HepG2 (cell line): Measurements from ENCODE around the gene SDC1.

Experiments used
- BHLHE40 ChIP-seq: IDR thresholded peaks from 2 replicates; pipeline ENCODE4 v1.6.1; 2011; ENCODE audit warnings: low read length, improper control_type of control experiment
- CTCF ChIP-seq: sonication (generic); formaldehyde crosslinking; IDR thresholded peaks from 2 replicates; pipeline ENCODE4 v1.5.0; 2020; ENCODE audit warnings: mild to moderate bottlenecking, missing genetic modification reagents, moderate library complexity
- E2F1 ChIP-seq: sonication (generic); formaldehyde crosslinking; IDR thresholded peaks from 2 replicates; pipeline ENCODE4 v1.5.0; 2020; ENCODE audit warnings: missing genetic modification reagents
- GABPB1 ChIP-seq: IDR thresholded peaks from 2 replicates; pipeline ENCODE4 v1.6.1; 2016; ENCODE audit warnings: mild to moderate bottlenecking, missing genetic modification reagents, moderate library complexity, missing compliant biosample characterization
- NFATC3 ChIP-seq: sonication (generic); formaldehyde crosslinking; IDR thresholded peaks from 2 replicates; pipeline ENCODE4 v1.5.1; 2020; ENCODE audit warnings: mild to moderate bottlenecking, missing genetic modification reagents
- ONECUT2 ChIP-seq: sonication (generic); formaldehyde crosslinking; IDR thresholded peaks from 2 replicates; pipeline ENCODE4 v1.4.0; 2020; ENCODE audit warnings: missing genetic modification reagents
- REST ChIP-seq, 2 experiments: IDR thresholded peaks; 2 replicates each; pipeline ENCODE4 v1.6.1; 2011 to 2012; ENCODE audit warnings: low read length in 2 of 2, borderline replicate concordance in 1 of 2, low read depth in 1 of 2, mild to moderate bottlenecking in 1 of 2, moderate library complexity in 1 of 2
- SOX13 ChIP-seq, 3 experiments: fragments of 450-650 bp in 1 of 3; sonication (generic) in 1 of 3; formaldehyde crosslinking in 1 of 3; IDR thresholded peaks in 2 of 3; conservative IDR thresholded peaks in 1 of 3; 2 replicates each; pipeline versions ENCODE4 v1.5.0 to v1.6.1; 2016 to 2020; ENCODE audit warnings: antibody characterized with exemption in 1 of 3, mild to moderate bottlenecking in 1 of 3, missing compliant biosample characterization in 1 of 3, missing genetic modification reagents in 1 of 3, moderate library complexity in 1 of 3
- ZNF10 ChIP-seq: sonication (generic); formaldehyde crosslinking; IDR thresholded peaks from 2 replicates; pipeline ENCODE4 v1.4.0; 2020; ENCODE audit warnings: mild to moderate bottlenecking, low read depth, missing genetic modification reagents, borderline replicate concordance

- no peak for TF ChIP-seq E2F1 (CRISPR knock-in tag)
- TF ChIP-seq ONECUT2, result no peak
- TF ChIP-seq ZNF10 (CRISPR knock-in tag), result no peak
- TF ChIP-seq CTCF (CRISPR knock-in tag), result no peak
- no peak for TF ChIP-seq SOX13 (IDR thresholded peaks at IDR 0.05)
- TF ChIP-seq SOX13 (CRISPR knock-in tag; conservative IDR thresholded peaks at IDR 0.05 in 1 of 2, IDR thresholded peaks at IDR 0.05 in 1 of 2), result no peak
- no peak for TF ChIP-seq NFATC3 (CRISPR knock-in tag)
- TF ChIP-seq GABPB1 (CRISPR knock-in tag), result no peak
- TF ChIP-seq BHLHE40, result no peak
- TF ChIP-seq REST (IDR thresholded peaks at IDR 0.05; ENCODE audit: borderline replicate concordance in 1 of 2, low read depth in 1 of 2, low read length in 2 of 2), result no peak
Observed at GRCh38 chr2:20227894-20228505, 3.1 kb upstream of the SDC1 start.
